ENCODE measurements around the gene BRPF1.

BRPF1 gene

GRCh38 chr3:9786825-9787669 lies 55.5 kb downstream of the BRPF1 start:
- H2BK12ac ChIP-seq (ENCODE audit: low read length in 2 of 2): no peak overlapping the region
- no peak overlapping the region for H2BK5ac ChIP-seq (ENCODE audit: low read depth, low read length, poor library complexity, severe bottlenecking)
- no peaks in the 10 kb centered on the region for H3K27me3 ChIP-seq (ENCODE audit: control insufficient read depth in 1 of 2, insufficient read depth in 1 of 2, low read length in 2 of 2)
- H2AK5ac ChIP-seq (ENCODE audit: low read length, severe bottlenecking): no peak overlapping the region
- H3K23ac ChIP-seq (ENCODE audit: low read length in 2 of 2): no peak overlapping the region
- DNase-seq: no peak
- no peak overlapping the region for H3K9ac ChIP-seq (ENCODE audit: low read length)
- H4K8ac ChIP-seq (ENCODE audit: low read length): no peak overlapping the region
- H2BK15ac ChIP-seq (ENCODE audit: low read depth, poor library complexity, severe bottlenecking): peak overlapping the region; percentile 41
- H3K18ac ChIP-seq (ENCODE audit: low read depth in 1 of 2, low read length in 2 of 2): no peak overlapping the region
- H3K4me3 ChIP-seq (ENCODE audit: insufficient read depth in 1 of 2, low read depth in 1 of 2, low read length in 2 of 2): no peak overlapping the region
- no peaks in the 10 kb centered on the region for H3K9me3 ChIP-seq (ENCODE audit: control insufficient read depth, low read length)
- H3K4me2 ChIP-seq (ENCODE audit: low read length, poor library complexity, severe bottlenecking): no peak overlapping the region
- peaks cover 3% of the 10 kb centered on the region for H3K4me1 ChIP-seq (ENCODE audit: control insufficient read depth, insufficient read depth, low read depth, low read length)
- H4K91ac ChIP-seq (ENCODE audit: low read length): no peak overlapping the region
- H3K27ac ChIP-seq (ENCODE audit: low read length, poor library complexity, severe bottlenecking): no peak overlapping the region
- no peak overlapping the region for H3K4ac ChIP-seq (ENCODE audit: low read depth in 1 of 2, low read length in 2 of 2)
- peaks cover 25% of the 10 kb centered on the region for H3K79me1 ChIP-seq (replicated peaks; ENCODE audit: low read length, poor library complexity, severe bottlenecking)
- H2BK120ac ChIP-seq (ENCODE audit: low read depth, low read length): no peak overlapping the region
- H3K14ac ChIP-seq (ENCODE audit: low read length in 2 of 2): no peak overlapping the region
- H2AFZ ChIP-seq (ENCODE audit: low read depth, low read length): no peak overlapping the region
- WGBS: 88% methylated on average over 11 of the region's 13 CpGs
- peaks cover 47 to 75% of the 10 kb centered on the region in 2 experiments for H3K36me3 ChIP-seq (ENCODE audit: control insufficient read depth in 1 of 2, insufficient read depth in 2 of 2, low read depth in 1 of 2, low read length in 2 of 2)

GRCh38 chr3:9787714-9788113 lies 56.2 kb downstream of the BRPF1 start:
- Histone ChIP-seq H4K8ac (ENCODE audit: low read length) (no peak overlapping the region), H3K36me3 (ENCODE audit: control insufficient read depth in 1 of 2, insufficient read depth in 2 of 2, low read depth in 1 of 2, low read length in 2 of 2) (peaks cover 45 to 68% of the 10 kb centered on the region in 2 experiments), H2AK5ac (ENCODE audit: low read length, severe bottlenecking) (no peak overlapping the region), H3K27me3 (ENCODE audit: control insufficient read depth in 1 of 2, insufficient read depth in 1 of 2, low read length in 2 of 2) (no peaks in the 10 kb centered on the region), H3K4me1 (ENCODE audit: control insufficient read depth, insufficient read depth, low read depth, low read length) (peaks cover 3% of the 10 kb centered on the region), H3K23ac (ENCODE audit: low read length in 2 of 2) (no peak overlapping the region), H3K79me1 (replicated peaks; ENCODE audit: low read length, poor library complexity, severe bottlenecking) (peaks cover 25% of the 10 kb centered on the region), H3K27ac (ENCODE audit: low read length, poor library complexity, severe bottlenecking) (no peak overlapping the region), H3K18ac (ENCODE audit: low read depth in 1 of 2, low read length in 2 of 2) (no peak overlapping the region), H2BK5ac (ENCODE audit: low read depth, low read length, poor library complexity, severe bottlenecking) (no peak overlapping the region), H4K91ac (ENCODE audit: low read length) (no peak overlapping the region), H2AFZ (ENCODE audit: low read depth, low read length) (no peak overlapping the region), H3K14ac (ENCODE audit: low read length in 2 of 2) (no peak overlapping the region), H3K4ac (ENCODE audit: low read depth in 1 of 2, low read length in 2 of 2) (no peak overlapping the region), H2BK15ac (ENCODE audit: low read depth, poor library complexity, severe bottlenecking) (no peak overlapping the region), H3K9ac (ENCODE audit: low read length) (no peak overlapping the region), H2BK12ac (ENCODE audit: low read length in 2 of 2) (peak overlapping the region in 1 of 2 experiments; percentile 25), H3K9me3 (ENCODE audit: control insufficient read depth, low read length) (no peaks in the 10 kb centered on the region), H3K4me3 (ENCODE audit: insufficient read depth in 1 of 2, low read depth in 1 of 2, low read length in 2 of 2) (no peak overlapping the region), H2BK120ac (ENCODE audit: low read depth, low read length) (no peak overlapping the region), H3K4me2 (ENCODE audit: low read length, poor library complexity, severe bottlenecking) (no peak overlapping the region)
- DNase-seq: no peak
- WGBS: 96% methylated on average over 6 of the region's 6 CpGs

GRCh38 chr3:9791127-9791526 lies 59.6 kb downstream of the BRPF1 start:
- H3K27ac ChIP-seq (ENCODE audit: low read length, poor library complexity, severe bottlenecking): no peak overlapping the region
- H2BK15ac ChIP-seq (ENCODE audit: low read depth, poor library complexity, severe bottlenecking): no peak overlapping the region
- H2BK120ac ChIP-seq (ENCODE audit: low read depth, low read length): no peak overlapping the region
- H3K18ac ChIP-seq (ENCODE audit: low read depth in 1 of 2, low read length in 2 of 2): no peak overlapping the region
- H2BK12ac ChIP-seq (ENCODE audit: low read length in 2 of 2): no peak overlapping the region
- H3K9ac ChIP-seq (ENCODE audit: low read length): peak overlapping the region; percentile 99
- H2AFZ ChIP-seq (ENCODE audit: low read depth, low read length): no peak overlapping the region
- no peak overlapping the region for H2BK5ac ChIP-seq (ENCODE audit: low read depth, low read length, poor library complexity, severe bottlenecking)
- H3K4ac ChIP-seq (ENCODE audit: low read depth in 1 of 2, low read length in 2 of 2): no peak overlapping the region
- 97% methylated on average over 11 of the region's 11 CpGs for WGBS
- peaks cover 6% of the 10 kb centered on the region for H3K4me1 ChIP-seq (ENCODE audit: control insufficient read depth, insufficient read depth, low read depth, low read length)
- H4K8ac ChIP-seq (ENCODE audit: low read length): no peak overlapping the region
- peaks cover 36 to 54% of the 10 kb centered on the region in 2 experiments for H3K36me3 ChIP-seq (ENCODE audit: control insufficient read depth in 1 of 2, insufficient read depth in 2 of 2, low read depth in 1 of 2, low read length in 2 of 2)
- DNase-seq: no peak
- no peak overlapping the region for H3K4me2 ChIP-seq (ENCODE audit: low read length, poor library complexity, severe bottlenecking)
- H3K14ac ChIP-seq (ENCODE audit: low read length in 2 of 2): no peak overlapping the region
- peak overlapping the region in 1 of 2 experiments; percentile 96 for H3K4me3 ChIP-seq (ENCODE audit: insufficient read depth in 1 of 2, low read depth in 1 of 2, low read length in 2 of 2)
- no peaks in the 10 kb centered on the region for H3K27me3 ChIP-seq (ENCODE audit: control insufficient read depth in 1 of 2, insufficient read depth in 1 of 2, low read length in 2 of 2)
- no peak overlapping the region for H2AK5ac ChIP-seq (ENCODE audit: low read length, severe bottlenecking)
- H3K9me3 ChIP-seq (ENCODE audit: control insufficient read depth, low read length): no peaks in the 10 kb centered on the region
- peaks cover 20% of the 10 kb centered on the region for H3K79me1 ChIP-seq (replicated peaks; ENCODE audit: low read length, poor library complexity, severe bottlenecking)
- no peak overlapping the region for H3K23ac ChIP-seq (ENCODE audit: low read length in 2 of 2)
- H4K91ac ChIP-seq (ENCODE audit: low read length): no peak overlapping the region

GRCh38 chr3:9791790-9792404 lies 60.4 kb downstream of the BRPF1 start:
- Histone ChIP-seq H2AK5ac (ENCODE audit: low read length, severe bottlenecking) (peak overlapping the region; percentile 88), H3K23ac (ENCODE audit: low read length in 2 of 2) (no peak overlapping the region), H3K9me3 (ENCODE audit: control insufficient read depth, low read length) (no peaks in the 10 kb centered on the region), H2BK5ac (ENCODE audit: low read depth, low read length, poor library complexity, severe bottlenecking) (peak overlapping the region; percentile 25), H2AFZ (ENCODE audit: low read depth, low read length) (no peak overlapping the region), H3K27me3 (ENCODE audit: control insufficient read depth in 1 of 2, insufficient read depth in 1 of 2, low read length in 2 of 2) (no peaks in the 10 kb centered on the region), H3K4me1 (ENCODE audit: control insufficient read depth, insufficient read depth, low read depth, low read length) (peaks cover 6% of the 10 kb centered on the region), H3K4me3 (ENCODE audit: insufficient read depth in 1 of 2, low read depth in 1 of 2, low read length in 2 of 2) (peak overlapping the region; percentile 76 to 96), H3K79me1 (replicated peaks; ENCODE audit: low read length, poor library complexity, severe bottlenecking) (peaks cover 19% of the 10 kb centered on the region), H3K36me3 (ENCODE audit: control insufficient read depth in 1 of 2, insufficient read depth in 2 of 2, low read depth in 1 of 2, low read length in 2 of 2) (peaks cover 31 to 50% of the 10 kb centered on the region in 2 experiments), H3K27ac (ENCODE audit: low read length, poor library complexity, severe bottlenecking) (peak overlapping the region; percentile 77), H2BK120ac (ENCODE audit: low read depth, low read length) (peak overlapping the region; percentile 98), H2BK15ac (ENCODE audit: low read depth, poor library complexity, severe bottlenecking) (no peak overlapping the region), H3K4ac (ENCODE audit: low read depth in 1 of 2, low read length in 2 of 2) (peak overlapping the region; percentile 75 to 93), H2BK12ac (ENCODE audit: low read length in 2 of 2) (no peak overlapping the region), H4K91ac (ENCODE audit: low read length) (peak overlapping the region; percentile 70), H3K18ac (ENCODE audit: low read depth in 1 of 2, low read length in 2 of 2) (peak overlapping the region; percentile 49 to 70), H3K9ac (ENCODE audit: low read length) (peak overlapping the region; percentile 99), H3K14ac (ENCODE audit: low read length in 2 of 2) (peak overlapping the region in 1 of 2 experiments; percentile 23), H4K8ac (ENCODE audit: low read length) (peak overlapping the region; percentile 35), H3K4me2 (ENCODE audit: low read length, poor library complexity, severe bottlenecking) (peak overlapping the region; percentile 69)
- WGBS: 29% methylated on average over 8 of the region's 14 CpGs
- DNase-seq: no peak

Data from mesenchymal stem cell (in vitro differentiated cells and primary cell).